H9 (cell line): Measurements from ENCODE around the gene COIL. TPM values are rescaled to one million over a fixed set of nuclear protein-coding genes. Genes with fewer than 3 reads are reported as not detected.

Source experiments
- DNase-seq: peaks from one replicate; pipeline ENCODE4 v3.0.0-alpha.2; 2017
- H2AFZ ChIP-seq: one replicate; pipeline ENCODE4 v1.6.1; 2013; ENCODE audit warnings: mild to moderate bottlenecking, low read length, control low read depth, moderate library complexity
- H2AK5ac ChIP-seq: 2 replicates; pipeline ENCODE4 v1.6.1; 2013; ENCODE audit warnings: low read length, control low read depth, mixed read lengths; ENCODE audit not compliant: insufficient read length
- H2BK120ac ChIP-seq: one replicate; pipeline ENCODE4 v1.6.1; 2013; ENCODE audit warnings: low read depth, mild to moderate bottlenecking, low read length, control low read depth, inconsistent platforms; ENCODE audit not compliant: poor library complexity, severe bottlenecking
- H2BK12ac ChIP-seq: 2 replicates; pipeline ENCODE4 v1.6.1; 2013; ENCODE audit warnings: low read length, control low read depth, mixed read lengths, low read depth; ENCODE audit not compliant: insufficient read length
- H2BK15ac ChIP-seq: 2 replicates; pipeline ENCODE4 v1.6.1; 2013; ENCODE audit warnings: low read depth, low read length, control low read depth
- H2BK20ac ChIP-seq: one replicate; pipeline ENCODE4 v1.6.1; 2013; ENCODE audit warnings: low read depth, mild to moderate bottlenecking, low read length, control low read depth, inconsistent platforms; ENCODE audit not compliant: poor library complexity, severe bottlenecking
- H2BK5ac ChIP-seq: 2 replicates; pipeline ENCODE4 v1.6.1; 2013; ENCODE audit warnings: low read length, control low read depth, mixed read lengths; ENCODE audit not compliant: insufficient read length
- H3K14ac ChIP-seq: 2 replicates; pipeline ENCODE4 v1.6.1; 2013; ENCODE audit warnings: low read length, control low read depth; ENCODE audit not compliant: insufficient read depth
- H3K18ac ChIP-seq: 2 replicates; pipeline ENCODE4 v1.6.1; 2013; ENCODE audit warnings: low read depth, mild to moderate bottlenecking, mixed read lengths, low read length, control low read depth; ENCODE audit not compliant: insufficient read length
- H3K23ac ChIP-seq: 2 replicates; pipeline ENCODE4 v1.6.1; 2013; ENCODE audit warnings: low read length, control low read depth, mixed read lengths, low read depth; ENCODE audit not compliant: insufficient read length
- H3K23me2 ChIP-seq: 2 replicates; pipeline ENCODE4 v1.6.1; 2013; ENCODE audit warnings: low read depth, mild to moderate bottlenecking, mixed read lengths, low read length, control low read depth; ENCODE audit not compliant: insufficient read length, poor library complexity, severe bottlenecking
- H3K27ac ChIP-seq: 2 replicates; pipeline ENCODE4 v1.5.1; 2013; ENCODE audit warnings: low read length, control low read depth, mixed read lengths, low read depth; ENCODE audit not compliant: insufficient read length
- H3K27me3 ChIP-seq: 2 replicates; pipeline ENCODE4 v1.6.1; 2013; ENCODE audit warnings: low read length, control low read depth, inconsistent platforms; ENCODE audit not compliant: insufficient read depth
- H3K4ac ChIP-seq: 2 replicates; pipeline ENCODE4 v1.6.1; 2013; ENCODE audit warnings: low read depth, mild to moderate bottlenecking, control low read depth, inconsistent platforms, low read length, moderate library complexity
- H3K4me1 ChIP-seq: 2 replicates; pipeline ENCODE4 v1.6.1; 2013; ENCODE audit warnings: low read length, control low read depth, inconsistent platforms; ENCODE audit not compliant: insufficient read depth
- H3K4me2 ChIP-seq: 2 replicates; pipeline ENCODE4 v1.6.1; 2013; ENCODE audit warnings: low read length, control low read depth, mixed read lengths; ENCODE audit not compliant: insufficient read length, insufficient read depth
- H3K56ac ChIP-seq: 2 replicates; pipeline ENCODE4 v1.6.1; 2013; ENCODE audit warnings: low read depth, mild to moderate bottlenecking, mixed read lengths, low read length, control low read depth; ENCODE audit not compliant: insufficient read length
- H3K79me1 ChIP-seq: 2 replicates; pipeline ENCODE4 v1.6.1; 2013; ENCODE audit warnings: low read depth, mild to moderate bottlenecking, moderate library complexity, low read length, control low read depth, inconsistent platforms; ENCODE audit not compliant: insufficient read depth, poor library complexity, severe bottlenecking
- H3K79me2 ChIP-seq: 2 replicates; pipeline ENCODE4 v1.6.1; 2013; ENCODE audit warnings: low read length, control low read depth, inconsistent platforms; ENCODE audit not compliant: insufficient read depth
- H3K9ac ChIP-seq: 2 replicates; pipeline ENCODE4 v1.6.1; 2013; ENCODE audit warnings: low read length, control low read depth, mixed read lengths; ENCODE audit not compliant: insufficient read length; ENCODE audit errors: extremely low read depth
- H3K9me3 ChIP-seq: one replicate; pipeline ENCODE4 v1.6.1; 2013; ENCODE audit warnings: low read depth, low read length, inconsistent platforms; ENCODE audit not compliant: control insufficient read depth
- H3T11ph ChIP-seq: one replicate; pipeline ENCODE4 v1.6.1; 2013; ENCODE audit warnings: mild to moderate bottlenecking, low read length, control low read depth, inconsistent platforms
- H4K20me1 ChIP-seq: one replicate; pipeline ENCODE4 v1.6.1; 2013; ENCODE audit not compliant: control insufficient read depth, insufficient read length, insufficient read depth
- H4K5ac ChIP-seq: 2 replicates; pipeline ENCODE4 v1.6.1; 2013; ENCODE audit warnings: low read depth, mild to moderate bottlenecking, mixed read lengths, low read length, control low read depth; ENCODE audit not compliant: insufficient read length
- H4K8ac ChIP-seq: replicated peaks from 2 replicates; pipeline ENCODE4 v1.6.1; 2013; ENCODE audit warnings: low read length, control low read depth, mixed read lengths, low read depth; ENCODE audit not compliant: insufficient read length
- H4K91ac ChIP-seq: 2 replicates; pipeline ENCODE4 v1.6.1; 2013; ENCODE audit warnings: low read depth, mild to moderate bottlenecking, moderate library complexity, mixed read lengths, low read length, control low read depth; ENCODE audit not compliant: insufficient read length
- H3K27ac Mint-ChIP-seq, 3 experiments: 2 replicates in 2 of 3; 3 replicates in 1 of 3; pipeline ENCODE4 v1.8.0; 2020 to 2021; ENCODE audit warnings: mixed read lengths in 3 of 3, mild to moderate bottlenecking in 1 of 3, moderate library complexity in 1 of 3
- H3K27me3 Mint-ChIP-seq: 2 replicates; pipeline ENCODE4 v1.8.0; 2021; ENCODE audit warnings: low read depth, mild to moderate bottlenecking, moderate library complexity, mixed read lengths
- H3K36me3 Mint-ChIP-seq, 3 experiments: 2 replicates in 2 of 3; 3 replicates in 1 of 3; pipeline ENCODE4 v1.8.0; 2020 to 2021; ENCODE audit warnings: low read depth in 3 of 3, mixed read lengths in 3 of 3; ENCODE audit not compliant: insufficient read depth in 1 of 3
- H3K4me1 Mint-ChIP-seq, 2 experiments: 2 replicates each; pipeline ENCODE4 v1.8.0; 2020; ENCODE audit warnings: mixed read lengths in 2 of 2
- H3K4me3 Mint-ChIP-seq, 2 experiments: 2 replicates in 1 of 2; 3 replicates in 1 of 2; pipeline ENCODE4 v1.8.0; 2020 to 2021; ENCODE audit warnings: mild to moderate bottlenecking in 2 of 2, mixed read lengths in 2 of 2, moderate library complexity in 1 of 2
- H3K9me3 Mint-ChIP-seq, 2 experiments: 2 replicates in 1 of 2; 3 replicates in 1 of 2; pipeline ENCODE4 v1.8.0; 2020; ENCODE audit warnings: mild to moderate bottlenecking in 2 of 2, mixed read lengths in 2 of 2, moderate library complexity in 1 of 2
- CTCF ChIP-seq: fragments of 200-600 bp; sonication (generic); conservative IDR thresholded peaks from 3 replicates; pipeline ENCODE4 v1.8.0; 2021; ENCODE audit warnings: antibody characterized with exemption, mild to moderate bottlenecking
- WGBS: extraction: QIAGEN DNeasy Blood & Tissue Kit; methylation state at CpG from one replicate; pipeline ENCODE4 v1.1.7; 2013; ENCODE audit warnings: missing lambda C conversion rate, low lambda C conversion rate, mixed read lengths; ENCODE audit not compliant: insufficient read length; ENCODE audit errors: extremely low coverage; 5-methylcytosine and 5-hydroxymethylcytosine counted together
- total RNA-seq: library from RNA; stranded (reverse); gene quantifications from 2 replicates; pipeline ENCODE4 v1.2.1, GENCODE V29; 2021

COIL gene
- total RNA-seq, 1 experiment from 2014 or later: 21.5 TPM

- no peak overlapping the region for H2BK5ac ChIP-seq
- TF ChIP-seq CTCF: no peak
- no peaks in the 10 kb centered on the region for H3K27me3 ChIP-seq
- peaks cover 14 to 27% of the 10 kb centered on the region in 2 experiments for H3K4me1 Mint-ChIP-seq
- no peaks in the 10 kb centered on the region for H3K79me2 ChIP-seq
- no peak overlapping the region for H3K9ac ChIP-seq
- no peak overlapping the region for H2BK15ac ChIP-seq
- no peak overlapping the region for H3T11ph ChIP-seq
- no peak overlapping the region for H3K4me2 ChIP-seq
- peaks cover 30 to 77% (median 36%) of the 10 kb centered on the region in 3 experiments; a peak in 6 of 7 replicates for H3K36me3 Mint-ChIP-seq
- no peak overlapping the region for H2AK5ac ChIP-seq
- H3K4me1 ChIP-seq: no peaks in the 10 kb centered on the region
- DNase-seq: no peak
- no CpG with 5 or more reads among the region's 20 CpGs for WGBS
- no peaks in the 10 kb centered on the region for H3K9me3 ChIP-seq
- no peak overlapping the region for H2BK20ac ChIP-seq
- no peak overlapping the region for H2AFZ ChIP-seq
- H3K27ac ChIP-seq: no peak overlapping the region
- H4K8ac ChIP-seq: no peak overlapping the region
- H3K79me1 ChIP-seq: no peaks in the 10 kb centered on the region
- H4K5ac ChIP-seq: no peak overlapping the region
- H3K18ac ChIP-seq: no peak overlapping the region
- H3K27ac Mint-ChIP-seq: peak overlapping the region in 1 of 3 experiments; percentile 7; a peak in 3 of 7 replicates
- H4K20me1 ChIP-seq: no peaks in the 10 kb centered on the region
- no peak overlapping the region for H2BK12ac ChIP-seq
- H3K4me3 Mint-ChIP-seq: no peak overlapping the region
- no peak overlapping the region for H2BK120ac ChIP-seq
- no peaks in the 10 kb centered on the region for H3K9me3 Mint-ChIP-seq
- no peak overlapping the region for H3K56ac ChIP-seq
- H3K27me3 Mint-ChIP-seq: no peaks in the 10 kb centered on the region
- no peak overlapping the region for H3K14ac ChIP-seq
- no peak overlapping the region for H4K91ac ChIP-seq
- no peak overlapping the region for H3K23ac ChIP-seq
- H3K23me2 ChIP-seq: no peaks in the 10 kb centered on the region
- H3K4ac ChIP-seq: no peak overlapping the region
Measured at GRCh38 chr17:56894859-56895455, 65.9 kb downstream of the COIL start.
